Limb (tissue), 2 donors: ENCODE results near the gene LAT.

Experiments used
- DNase-seq, 2 donors: peaks; one replicate each; pipeline ENCODE4 v3.0.0-alpha.2; 2016; ENCODE audit errors: extremely low spot score in 2 of 2

Gene LAT

DNA sequence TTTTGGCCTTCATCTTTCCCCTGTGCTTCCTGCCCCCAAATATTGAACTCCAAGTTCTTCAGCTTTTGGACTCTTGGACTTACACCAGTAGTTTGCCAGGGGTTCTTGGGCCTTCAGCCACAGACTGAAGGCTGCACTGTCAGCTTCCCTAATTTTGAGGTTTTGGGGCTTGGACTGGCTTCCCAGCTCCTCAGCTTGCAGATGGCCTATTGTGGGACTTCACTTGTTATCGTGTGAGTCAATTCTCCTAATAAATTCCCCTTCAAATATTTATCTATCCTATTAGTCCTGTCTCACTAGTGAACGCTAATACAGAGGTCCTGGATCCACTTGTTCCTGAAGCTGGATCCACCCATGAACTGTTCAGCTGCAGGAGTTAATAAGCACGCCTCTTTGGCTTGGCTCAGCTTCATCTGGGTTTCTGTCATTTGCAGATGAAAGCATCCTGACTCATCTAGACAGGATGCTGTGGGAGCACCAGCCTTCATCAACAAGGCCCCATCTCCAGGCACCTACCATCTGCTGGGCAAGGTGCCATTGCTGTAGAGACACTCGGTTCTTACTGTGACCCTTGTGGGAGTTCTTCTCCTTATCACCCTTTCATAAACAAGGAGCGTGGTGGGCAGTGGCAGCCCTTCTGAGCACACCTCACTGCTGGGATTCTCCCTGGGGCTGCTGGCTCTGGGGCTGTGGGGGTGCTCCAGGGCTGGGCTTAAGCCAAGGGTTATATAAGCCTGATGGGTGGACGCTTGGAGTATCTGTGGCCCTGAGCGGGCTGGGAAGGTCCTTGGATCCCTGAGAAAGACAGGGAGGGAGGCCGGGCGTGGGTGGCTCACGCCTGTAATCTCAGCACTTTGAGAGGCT lies 23.1 kb downstream of the LAT start:
- DNase-seq: no peak

DNA sequence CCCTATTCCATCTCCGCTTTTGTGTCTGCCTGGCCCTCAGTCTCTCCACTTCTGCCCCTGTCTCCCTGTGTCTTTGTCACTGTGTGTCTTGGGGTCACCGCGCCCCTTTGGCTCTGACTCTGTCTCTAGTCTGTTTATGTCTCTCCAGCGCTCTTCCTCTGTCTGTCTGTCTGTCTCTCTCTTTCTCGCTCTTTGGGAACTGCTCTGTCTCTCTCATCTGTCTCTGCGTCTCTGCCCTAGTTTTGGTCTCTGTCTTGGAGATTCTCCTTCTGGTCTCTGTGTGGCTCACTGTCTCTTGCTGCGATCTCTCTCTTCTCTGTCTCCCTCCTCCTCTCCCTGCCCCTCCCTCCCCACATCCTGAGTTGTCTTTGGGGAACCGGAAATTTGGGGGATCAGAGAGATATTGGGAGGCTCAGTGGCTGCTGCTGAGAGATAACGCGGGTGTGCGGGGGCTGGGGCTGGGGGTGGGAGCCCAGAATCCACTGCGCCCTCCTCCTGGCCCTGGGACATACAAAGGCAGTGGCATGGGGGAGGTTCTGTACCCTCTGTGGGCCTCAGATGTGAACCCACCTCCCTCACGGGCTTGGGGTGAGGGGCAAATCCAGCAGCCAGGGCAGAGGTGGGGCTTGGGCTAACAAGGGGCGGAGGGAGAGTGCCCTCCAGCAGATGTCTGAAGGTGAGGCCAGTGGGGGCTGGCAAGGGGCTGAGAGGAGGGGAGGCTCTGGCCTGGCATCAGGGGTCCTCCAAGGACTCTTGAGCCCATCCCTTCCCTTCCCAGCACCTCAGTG lies 24.4 kb downstream of the LAT start:
- no peak for DNase-seq

DNA sequence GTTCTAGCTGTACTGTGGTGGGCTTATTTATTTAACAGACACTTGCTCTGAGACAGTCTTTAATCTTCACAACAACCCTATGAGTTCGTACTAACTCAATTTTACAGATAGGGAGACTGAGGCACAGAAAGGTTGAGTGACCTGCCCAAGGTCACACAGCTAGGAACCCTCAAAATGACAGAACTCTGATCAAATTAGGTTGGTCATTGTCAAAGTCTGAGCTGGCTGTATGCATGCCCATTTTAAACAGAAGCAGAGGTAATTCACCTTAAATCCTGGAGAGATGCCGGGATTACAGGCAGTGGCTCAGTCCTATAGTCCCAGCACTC lies 24.9 kb downstream of the LAT start:
- DNase-seq: no peak

DNA sequence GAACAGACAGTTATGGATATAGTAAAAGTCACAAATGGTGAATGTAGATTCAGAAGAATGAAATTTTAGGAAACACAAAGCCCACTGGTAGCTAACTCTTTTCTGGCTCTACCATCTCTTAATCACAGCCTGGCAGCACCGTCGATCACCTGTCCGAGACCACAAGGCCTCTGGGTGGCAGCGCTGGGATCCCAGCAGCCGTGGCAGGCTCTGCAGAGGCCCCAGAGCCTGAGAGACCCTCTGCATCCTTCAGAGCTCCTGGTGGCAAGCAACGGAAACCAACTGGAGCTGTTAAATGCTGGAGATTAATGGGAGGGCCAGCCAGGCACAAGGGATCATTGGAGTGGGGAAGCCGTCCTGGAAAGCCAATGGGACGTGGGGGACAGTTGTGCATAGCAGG lies 26.3 kb downstream of the LAT start:
- no peak for DNase-seq

DNA sequence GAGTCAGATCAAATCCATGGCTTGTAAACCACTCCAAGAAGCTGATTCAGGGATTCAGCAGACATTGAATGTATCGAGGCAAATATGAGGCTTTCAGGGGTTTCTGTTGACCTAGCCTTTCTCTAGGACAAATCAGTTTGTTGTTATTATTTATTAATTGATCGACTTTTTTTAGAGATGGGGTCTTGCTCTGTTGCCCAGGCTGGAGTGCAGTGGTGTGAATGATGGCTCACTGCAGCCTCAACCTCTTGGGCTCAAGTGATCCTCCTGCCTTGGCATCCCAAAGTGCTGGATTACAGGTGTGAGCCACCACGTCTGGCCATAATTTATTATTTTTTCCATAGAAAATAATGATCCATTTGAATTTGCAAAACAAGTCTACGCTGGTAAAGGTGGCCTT lies 27.0 kb downstream of the LAT start:
- DNase-seq: no peak

DNA sequence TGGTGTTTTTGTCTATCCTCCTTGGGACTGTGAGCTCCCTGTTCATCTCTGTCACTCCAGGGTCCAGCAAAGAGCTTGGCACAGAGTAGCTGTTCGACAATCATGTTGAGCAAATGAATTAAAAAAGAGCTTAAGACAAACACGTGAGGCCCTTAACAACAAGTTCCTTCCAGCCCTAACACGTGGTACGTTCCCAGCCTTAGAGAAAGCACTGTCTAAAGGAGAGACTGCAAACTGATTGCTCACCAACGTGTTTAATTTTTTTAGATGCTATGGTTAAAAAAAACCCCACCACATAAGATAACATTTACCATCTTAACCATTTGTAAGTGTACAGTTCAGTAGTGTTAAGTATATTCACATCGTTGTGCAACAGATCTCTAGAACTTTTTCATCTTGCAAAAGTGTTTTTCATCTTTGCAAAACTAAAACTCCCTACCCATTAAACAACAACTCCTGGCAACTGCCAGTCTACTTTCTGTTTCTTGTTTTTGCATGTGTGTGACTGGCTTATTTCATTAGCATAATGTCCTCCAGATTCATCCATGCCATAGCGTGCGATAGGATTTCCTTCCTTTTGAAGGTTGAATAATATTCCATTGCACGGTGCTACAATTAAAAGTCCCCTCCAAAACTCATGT lies 28.2 kb downstream of the LAT start:
- DNase-seq: no peak

DNA sequence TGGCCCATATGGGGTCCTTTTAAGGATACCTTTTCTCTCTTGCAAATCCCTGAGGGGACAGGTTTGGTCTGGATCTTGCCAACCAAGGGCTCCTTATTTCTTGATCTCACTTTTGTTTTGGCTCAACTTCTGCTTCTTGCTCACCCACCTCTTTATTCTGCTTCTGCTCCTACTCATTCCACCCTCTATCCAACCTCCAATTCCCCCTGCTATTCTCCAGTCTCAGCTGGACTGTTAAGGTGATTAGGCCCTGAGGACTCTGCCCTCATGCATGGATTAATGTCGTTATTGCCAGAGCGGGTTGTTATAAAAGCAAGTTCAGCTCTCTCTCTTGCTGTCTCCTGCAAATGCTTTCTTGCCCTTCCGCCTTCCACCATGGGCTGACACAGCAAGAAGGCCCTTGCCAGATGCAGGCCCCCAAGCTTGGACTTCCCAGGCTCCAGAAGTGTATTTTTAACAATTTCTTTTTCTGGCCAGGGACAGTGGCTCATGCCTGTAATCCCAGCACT lies 29.8 kb downstream of the LAT start:
- no peak for DNase-seq

DNA sequence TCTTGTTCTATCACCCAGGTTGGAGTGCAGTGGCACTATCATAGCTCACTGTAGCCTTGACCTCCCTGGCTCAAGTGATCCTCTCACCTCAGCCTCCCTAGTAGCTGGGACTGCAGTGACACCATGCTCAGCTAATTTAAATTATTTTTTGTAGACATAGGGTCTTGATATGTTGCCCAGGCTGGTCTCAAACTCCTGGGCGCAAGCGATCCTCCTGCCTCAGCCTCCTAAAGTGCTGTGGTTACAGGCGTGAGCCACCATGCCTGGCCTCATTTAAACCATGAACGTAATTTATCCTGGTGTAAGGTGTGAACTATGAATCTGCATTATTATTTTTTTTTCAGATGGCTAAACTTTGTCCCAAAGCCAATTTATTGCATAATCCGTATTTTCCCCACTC lies 37.3 kb downstream of the LAT start:
- DNase-seq: no peak

DNA sequence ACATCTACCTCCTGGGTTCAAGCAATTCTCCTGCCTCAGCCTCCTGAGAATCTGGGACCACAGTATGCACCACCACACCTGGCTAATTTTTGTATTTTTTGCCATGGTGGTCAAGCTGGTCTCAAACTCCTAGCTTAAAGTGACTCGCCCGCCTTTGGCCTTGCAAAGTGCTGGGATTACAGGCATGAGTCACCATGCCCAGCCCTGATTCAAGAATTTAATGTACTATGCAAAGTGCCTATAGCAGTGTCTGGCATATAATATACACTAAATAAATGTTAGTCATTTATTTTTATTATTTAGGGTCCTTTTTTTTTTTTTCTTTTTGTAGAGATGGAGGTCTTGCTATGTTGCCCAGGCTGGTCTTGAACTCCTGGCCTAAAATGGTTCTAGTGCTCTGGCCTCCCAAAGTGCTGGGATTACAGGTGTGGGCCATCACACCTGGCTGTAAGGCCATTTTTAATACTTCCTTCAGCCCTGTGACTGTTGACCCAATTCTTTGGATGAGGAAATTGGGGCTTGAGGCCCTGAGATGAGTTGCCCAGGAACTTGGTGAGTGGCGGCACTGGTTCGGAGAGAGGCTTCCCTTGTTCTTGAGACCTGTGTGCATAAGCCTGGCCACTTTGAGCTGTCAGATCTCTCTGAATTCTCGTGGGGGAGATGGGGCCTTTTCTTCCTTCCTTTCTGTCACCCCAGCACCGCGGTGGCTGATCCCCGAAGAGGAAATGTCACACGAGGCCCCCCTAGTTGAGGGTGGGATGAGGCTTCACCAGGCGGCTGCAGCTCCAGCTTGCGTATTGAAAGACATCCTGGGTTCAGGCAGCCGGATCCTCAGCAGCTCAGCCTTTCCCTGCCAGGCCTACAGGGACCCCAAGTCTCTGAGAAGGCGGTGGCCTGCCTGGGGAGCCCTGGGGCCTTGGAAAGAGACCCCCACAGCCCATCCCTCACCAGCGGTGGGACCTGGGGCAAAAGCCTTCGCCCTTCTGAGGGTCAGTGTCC lies 38.7 kb downstream of the LAT start:
- DNase-seq: no peak

DNA sequence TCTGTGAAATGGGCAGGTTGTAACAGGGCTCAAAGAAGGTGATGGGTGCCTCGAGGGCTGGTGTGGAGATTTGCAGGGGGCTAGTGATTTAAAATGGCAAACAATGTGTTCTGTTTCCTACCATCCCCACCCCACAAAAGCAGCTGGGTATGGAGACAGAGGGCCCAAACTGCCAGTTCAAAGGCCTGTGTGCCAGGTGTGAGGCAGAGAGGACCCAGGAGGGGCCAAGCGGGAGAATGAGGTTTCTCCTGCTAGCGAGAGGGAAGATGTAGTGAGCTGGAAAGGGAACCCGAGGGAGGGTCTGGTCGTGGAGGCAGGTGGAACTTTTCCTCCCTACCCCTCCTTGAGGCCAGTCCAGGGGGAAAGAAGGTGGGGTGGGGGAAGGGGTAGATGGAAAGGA lies 39.4 kb downstream of the LAT start:
- DNase-seq: no peak

DNA sequence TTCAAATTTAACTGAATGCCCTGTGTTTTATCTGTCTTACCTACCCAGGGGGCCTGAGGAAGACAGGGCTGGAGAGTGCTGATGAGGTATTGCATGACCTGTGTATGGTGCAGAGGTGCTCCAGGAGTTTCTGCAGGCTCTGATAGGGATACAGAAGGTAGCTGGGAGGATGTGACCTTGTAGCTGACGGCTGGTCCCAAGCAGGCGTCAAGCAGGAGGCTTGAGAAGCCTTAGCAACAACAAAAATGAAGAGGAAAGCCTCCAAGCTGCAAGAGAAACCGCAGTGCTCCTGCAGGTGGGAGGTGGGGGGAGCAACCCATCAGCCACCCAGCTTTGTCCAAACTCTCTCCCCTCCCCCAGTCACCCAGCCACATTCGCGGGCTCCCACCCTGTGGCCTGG lies 40.4 kb downstream of the LAT start:
- no peak for DNase-seq

DNA sequence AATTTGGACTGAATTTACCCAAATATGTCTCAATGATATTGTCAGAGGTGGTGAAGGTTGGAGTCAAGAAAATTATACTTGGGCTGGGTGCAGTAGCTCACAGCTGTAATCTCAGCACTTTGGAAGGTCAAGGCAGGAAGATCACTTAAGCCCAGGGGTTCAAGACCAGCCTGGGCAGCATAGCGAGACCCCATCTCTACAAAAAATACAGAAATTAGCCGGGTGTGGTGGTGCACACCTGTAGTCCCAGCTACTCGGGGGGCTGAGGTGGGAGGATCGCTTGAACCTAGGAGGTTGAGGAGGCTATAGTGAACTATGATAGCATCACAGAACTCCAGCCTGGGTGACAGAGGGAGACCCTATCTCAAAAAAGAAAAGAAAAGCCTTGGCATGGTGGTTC lies 40.9 kb downstream of the LAT start:
- DNase-seq: no peak

DNA sequence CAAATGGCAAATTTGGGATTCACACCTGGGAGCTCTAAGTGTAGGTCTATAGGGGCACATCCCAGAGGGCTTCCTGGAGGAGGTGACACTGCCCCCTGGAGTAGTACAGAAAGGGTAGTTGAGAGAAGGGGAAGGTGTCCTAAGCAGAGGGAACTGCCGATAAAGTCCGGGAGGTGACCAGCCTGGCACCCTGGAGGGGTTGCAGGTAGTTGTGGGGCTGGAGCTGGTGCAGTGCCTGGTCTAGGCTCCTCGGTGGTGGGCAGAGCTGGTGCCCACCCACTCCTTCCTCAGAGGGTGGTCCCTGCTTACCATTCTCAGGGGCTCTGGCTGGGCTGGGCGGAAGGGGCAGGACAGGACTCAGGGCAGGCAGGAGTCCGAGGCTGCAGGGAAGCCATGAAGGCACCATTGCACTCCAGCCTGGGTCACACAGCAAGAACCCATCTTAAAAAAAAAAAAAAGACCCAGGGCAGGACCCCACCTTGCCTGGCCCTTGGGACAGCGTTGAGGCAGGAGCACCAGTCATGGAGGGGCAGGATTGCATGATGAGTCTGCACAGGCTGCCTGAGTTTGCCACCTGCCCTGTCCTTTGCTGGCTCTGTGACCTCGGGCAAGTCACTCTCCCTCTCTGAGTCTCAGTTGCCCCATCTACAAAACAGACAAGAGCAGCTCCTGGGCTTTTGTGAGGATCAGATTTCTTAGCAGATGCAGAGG lies 43.8 kb downstream of the LAT start:
- no peak for DNase-seq

DNA sequence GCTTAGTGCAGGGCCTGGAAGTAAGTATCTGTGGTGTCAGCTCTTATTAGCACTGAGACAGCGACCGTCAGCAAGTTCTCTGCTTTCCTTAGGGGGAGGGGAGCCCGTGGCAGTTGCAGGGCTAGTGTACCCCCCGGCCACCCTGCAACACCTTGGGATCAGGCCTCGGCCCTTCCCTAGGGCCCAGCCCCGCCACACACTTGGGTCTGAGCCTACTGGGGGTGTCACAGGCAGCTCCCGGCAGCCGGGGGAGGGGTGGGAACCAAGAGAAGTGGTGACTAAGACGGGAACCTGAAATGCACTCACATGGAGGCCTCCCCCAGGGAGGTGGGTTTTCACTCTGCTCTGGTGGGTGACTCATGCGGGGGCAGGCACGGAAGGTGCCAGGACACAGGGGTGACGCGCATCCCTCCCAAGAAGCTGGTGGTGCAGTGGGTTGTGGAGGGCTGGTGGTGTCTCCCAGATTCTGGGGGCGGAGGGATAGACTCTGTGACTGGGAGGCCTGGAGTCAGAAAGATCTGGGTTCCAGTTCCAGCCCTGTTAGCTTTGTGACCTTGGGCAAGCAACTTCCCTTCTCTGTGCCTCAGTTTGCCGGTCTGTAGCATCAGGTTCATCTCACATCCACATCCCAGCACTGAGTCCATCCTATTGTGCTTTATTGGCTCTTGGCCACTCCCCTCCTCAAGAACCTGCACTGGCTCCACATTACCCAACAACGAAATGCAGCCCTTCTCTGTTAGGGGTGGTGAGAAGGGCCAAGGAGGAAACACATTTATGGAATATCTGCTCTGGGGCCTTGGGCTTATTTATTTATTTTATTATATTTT lies 44.5 kb downstream of the LAT start:
- no peak for DNase-seq

DNA sequence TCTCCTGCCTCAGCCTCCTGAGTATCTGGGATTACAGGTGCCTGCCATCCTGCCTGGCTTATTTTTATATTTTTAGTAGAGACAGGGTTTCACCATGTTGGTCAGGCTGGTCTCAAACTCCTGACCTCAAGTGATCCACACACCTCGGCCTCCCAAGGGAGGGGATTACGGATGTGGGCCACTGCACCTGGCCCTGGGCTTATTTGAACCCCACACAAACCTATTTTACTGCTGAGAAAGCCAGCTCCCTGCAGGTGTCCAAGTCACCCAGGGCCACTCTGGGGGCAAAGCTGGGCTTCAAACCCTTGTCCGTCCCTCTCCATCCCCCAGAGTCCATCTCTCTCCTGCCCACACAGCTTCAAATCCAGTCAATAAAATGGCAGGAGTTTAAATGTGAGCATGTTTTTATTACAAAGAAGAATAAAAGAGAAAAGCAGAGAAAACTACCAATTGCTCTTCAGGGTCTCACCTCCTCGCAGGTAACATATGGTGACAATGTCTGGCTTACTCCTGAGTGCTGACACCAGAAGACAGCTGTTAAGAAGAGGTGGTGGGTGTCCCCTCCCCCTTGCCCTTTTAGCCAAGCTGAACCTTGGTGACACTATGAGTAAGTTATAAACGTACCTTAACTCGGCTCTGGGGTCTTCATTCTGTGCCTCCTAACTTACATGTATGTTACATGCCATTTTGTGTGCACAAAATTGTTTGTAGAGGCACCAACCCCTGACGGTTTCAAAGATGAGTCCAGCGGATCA lies 45.4 kb downstream of the LAT start:
- DNase-seq: no peak
